HG03558 (cell line): ENCODE results near the gene AOPEP.

Source experiments
- ATAC-seq: cut with Tn5 transposase; IDR thresholded peaks from one replicate; pipeline ENCODE4 v1.9.1; 2021; ENCODE audit warnings: moderate number of reproducible peaks; ENCODE audit not compliant: unreplicated experiment; ENCODE audit errors: extremely low read depth

Gene AOPEP

GRCh38 chr9:95108777-95109176 lies 382.3 kb downstream of the AOPEP start:
- ATAC-seq = no peak

- ATAC-seq = no peak
Measured at GRCh38 chr9:95109456-95109855, 383.0 kb downstream of the AOPEP start.

DNA sequence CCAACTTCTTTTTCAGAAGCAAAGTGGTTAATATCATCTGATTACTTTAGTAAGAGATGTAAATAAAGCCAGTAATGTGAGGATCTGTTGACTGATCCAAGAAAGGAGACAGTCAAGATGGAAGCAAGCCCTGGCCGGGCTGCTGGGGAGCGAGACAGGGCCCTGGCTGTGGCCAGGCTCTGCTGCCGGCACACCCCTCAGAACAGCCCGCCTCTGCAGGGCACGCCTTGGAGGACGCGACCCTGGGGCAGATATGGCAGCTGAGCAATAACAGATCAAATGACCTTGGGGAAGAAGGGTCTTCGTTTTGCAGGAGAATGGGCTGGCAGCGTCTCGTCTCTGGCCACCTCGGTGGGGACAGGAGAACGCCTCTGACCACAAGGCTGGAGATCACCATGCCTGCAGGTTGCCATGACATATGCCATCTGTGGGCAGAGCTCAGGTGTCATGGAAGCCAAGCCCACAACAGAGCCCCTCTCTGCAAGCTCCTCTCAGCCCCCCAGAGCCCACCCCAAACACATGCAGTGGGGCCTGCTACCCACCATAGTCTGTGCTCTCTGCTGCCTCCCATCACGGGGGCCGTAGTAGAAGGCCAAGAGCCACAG lies 384.5 kb downstream of the AOPEP start:
- ATAC-seq = no peak

DNA sequence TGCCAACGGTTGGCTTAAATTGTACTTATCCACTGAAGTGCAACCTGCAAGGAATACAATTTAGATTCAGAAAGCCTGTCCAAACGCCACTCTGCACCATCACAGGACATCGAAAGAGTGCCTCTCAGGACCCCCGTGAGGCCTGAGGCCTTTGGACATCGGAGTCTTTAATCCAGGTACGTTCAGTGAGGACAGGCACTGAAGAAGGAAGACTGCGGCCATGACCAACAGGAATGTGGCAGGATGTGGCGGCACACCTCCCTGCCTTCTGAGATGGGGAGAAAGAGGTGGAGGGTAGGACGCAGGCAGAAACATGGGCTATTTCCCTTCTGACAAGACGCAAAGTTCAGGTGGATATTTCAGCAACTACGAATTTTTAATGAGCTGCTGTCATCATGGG lies 385.2 kb downstream of the AOPEP start:
- ATAC-seq = no peak

DNA sequence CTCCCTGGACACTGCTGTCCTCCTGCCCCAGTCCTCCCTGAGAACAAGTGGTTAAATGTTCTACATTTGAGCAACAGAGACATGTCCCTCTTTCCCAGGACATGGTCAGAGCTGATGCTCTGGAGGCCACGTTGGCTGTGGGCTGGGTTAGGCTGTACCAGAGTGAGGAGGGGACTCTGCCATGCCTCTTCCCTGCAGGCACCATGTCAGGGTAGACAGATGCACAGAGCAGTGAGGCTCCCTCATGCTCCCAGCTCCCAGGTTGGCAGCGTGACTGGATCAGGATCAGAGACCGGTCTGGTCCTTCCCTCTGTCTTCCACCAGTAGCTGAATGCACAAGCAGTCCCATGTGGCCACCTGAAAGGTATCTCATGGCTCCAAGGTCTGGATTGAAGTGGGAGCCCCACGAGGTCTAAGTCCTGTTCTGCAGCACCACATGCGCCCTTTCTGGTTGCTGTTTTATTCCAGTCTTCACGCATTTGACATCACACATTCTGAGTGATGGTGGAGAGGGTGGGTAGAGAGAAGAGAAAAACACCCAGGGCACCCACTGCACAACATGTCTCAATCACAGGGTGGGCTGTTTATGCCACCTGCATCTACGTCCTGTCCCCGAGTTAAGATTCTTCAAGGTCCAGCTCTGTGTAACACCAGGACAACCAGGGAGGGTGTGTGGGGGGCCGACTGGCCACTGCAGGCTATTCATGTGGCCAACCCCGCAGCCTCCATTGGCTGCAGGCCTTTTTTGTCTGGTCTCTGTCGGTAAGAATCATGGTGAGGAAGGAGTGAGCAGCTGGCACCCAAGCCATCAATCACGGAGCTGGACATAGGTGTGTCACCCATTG lies 386.2 kb downstream of the AOPEP start:
- ATAC-seq = no peak

DNA sequence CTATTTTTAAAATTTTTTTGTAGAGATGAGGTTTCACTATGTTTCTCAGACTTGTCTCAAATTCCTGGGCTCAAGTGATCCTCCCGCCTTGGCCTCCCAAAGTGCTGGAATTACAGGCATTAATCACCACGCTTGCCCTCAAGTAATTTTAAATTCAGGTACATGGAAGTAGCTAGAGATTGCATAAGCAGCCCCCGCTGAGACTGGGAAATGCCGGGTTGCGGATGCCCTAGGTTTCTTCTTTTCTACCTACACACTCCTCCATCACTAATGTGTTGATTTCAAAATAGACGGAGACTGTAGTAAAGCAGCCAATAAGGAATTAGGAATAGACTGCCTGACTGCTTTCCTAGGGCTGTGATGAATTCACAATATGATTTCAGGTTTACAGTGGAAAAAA lies 388.6 kb downstream of the AOPEP start:
- ATAC-seq = no peak

DNA sequence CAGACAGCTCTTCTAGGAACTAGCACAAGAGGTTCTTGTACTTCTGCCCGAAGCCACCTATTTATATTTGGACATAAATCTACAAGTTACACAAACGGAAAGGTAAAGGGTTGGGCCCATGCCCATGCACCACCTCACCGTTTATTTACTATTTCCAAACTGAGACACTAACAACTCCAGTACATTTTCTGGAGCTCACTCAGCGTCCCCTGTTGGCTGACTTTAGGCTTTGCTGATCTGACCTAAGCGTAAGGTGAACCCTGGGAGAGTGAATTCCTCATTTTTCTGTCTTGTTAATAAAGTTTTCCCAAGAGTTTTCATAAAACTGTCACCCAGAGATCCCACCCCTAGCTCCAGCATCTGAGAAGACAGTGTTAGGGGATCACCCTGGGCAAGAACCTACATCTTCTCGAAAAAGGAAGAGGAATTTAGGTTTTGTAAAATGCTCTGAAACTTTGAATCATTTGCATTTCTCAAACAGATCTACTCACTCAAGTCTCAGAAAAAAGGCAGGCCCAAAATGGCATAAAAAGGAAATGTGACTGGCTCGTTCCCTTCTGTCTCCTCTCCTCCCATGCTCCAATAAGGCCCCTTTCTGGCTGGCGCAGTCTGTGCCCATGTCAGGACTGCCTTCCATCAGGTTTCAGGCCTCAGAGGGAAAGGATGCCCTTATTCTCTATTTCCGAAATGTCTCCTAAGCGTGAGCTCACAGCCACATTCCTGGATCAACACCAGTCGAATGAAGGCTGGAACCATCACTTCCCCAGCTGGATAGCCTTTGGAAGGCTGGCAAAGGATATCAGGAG lies 389.7 kb downstream of the AOPEP start:
- ATAC-seq = no peak

DNA sequence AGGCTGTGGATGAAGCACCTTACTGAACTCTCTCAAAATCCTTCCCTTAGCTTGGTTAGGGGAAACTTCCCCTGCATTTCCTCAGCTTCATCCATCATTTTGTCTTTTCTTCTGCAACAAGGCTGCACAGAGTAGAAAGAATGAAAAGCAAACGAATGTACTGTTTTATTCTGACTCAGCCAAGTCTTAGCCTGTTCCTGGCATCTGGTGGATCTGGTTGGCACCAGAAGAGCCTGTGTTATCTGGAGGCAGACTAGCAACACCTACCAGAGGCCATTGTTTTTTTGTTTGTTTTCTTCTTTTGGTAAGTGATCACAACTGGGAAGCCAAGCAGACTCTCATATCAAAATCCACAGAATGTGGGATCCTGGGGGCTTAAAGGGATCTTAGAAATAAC lies 390.3 kb downstream of the AOPEP start:
- ATAC-seq = no peak

- no peak for ATAC-seq
Measured at GRCh38 chr9:95118596-95118995, 392.1 kb downstream of the AOPEP start.

DNA sequence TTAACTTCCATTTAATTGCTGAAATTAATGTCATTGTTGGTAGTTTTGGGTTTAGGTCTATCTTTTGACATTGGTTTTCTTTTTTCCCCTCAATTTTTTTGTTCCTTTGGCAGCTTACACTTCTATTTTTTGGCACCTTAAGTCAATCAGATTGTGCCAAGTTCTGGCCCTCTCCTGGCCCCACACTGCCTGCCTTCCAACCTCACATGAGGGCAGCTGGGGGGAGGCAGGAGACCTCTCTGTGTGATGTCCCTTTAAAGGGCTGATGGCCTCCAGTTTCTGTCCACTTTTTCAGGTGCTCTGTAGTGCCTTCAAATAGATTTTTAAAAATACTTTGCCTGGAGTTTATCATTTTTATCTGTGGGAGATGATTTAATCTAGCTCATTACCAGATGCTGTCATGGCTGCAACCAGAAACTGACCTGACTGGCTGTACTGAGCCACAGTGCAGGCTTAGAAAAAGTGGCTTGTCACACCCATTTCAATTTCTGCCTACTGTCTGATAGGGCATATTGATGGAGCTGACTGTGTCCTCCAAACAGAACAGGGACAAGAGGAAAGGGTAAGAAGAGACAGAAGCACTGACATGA lies 394.4 kb downstream of the AOPEP start:
- no peak for ATAC-seq

DNA sequence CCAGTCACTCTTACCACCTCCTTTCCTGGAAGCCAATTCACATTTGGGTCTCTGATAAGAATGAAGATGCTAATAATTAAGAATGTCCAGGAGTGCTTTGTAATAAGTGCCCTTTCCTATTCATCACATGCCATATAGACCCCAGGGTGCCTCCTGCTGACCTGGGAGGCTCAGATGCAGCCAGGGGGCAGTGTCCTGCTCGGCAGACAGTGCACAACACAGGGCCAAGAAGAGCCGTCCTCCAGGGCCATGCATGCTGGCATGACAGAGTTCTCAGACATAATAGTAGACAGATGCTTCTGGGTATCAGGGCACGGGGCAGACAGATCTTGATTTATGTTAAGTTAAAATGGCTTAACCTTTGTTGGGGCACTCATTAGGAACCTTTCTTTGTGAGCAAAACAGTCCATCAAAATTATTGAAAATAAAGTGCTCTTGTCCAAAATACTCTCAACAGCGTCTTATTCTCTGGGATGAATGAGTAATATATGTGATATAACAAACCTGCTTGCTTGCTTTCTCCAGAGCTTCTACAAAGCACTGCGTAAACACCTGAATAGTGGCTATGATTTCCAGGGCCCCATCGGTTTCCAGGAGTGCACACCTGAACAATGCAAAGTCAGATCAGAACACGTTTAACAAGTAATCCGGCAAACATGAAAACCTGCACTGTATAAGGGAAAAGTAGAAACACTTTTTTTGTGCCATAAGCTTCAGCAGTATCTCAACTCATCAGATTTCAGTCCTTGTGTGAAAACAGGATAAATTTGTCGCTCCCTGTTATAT lies 398.3 kb downstream of the AOPEP start:
- no peak for ATAC-seq

GRCh38 chr9:95125652-95126051 lies 399.2 kb downstream of the AOPEP start:
- ATAC-seq = no peak

GRCh38 chr9:95126739-95127138 lies 400.2 kb downstream of the AOPEP start:
- ATAC-seq = no peak

DNA sequence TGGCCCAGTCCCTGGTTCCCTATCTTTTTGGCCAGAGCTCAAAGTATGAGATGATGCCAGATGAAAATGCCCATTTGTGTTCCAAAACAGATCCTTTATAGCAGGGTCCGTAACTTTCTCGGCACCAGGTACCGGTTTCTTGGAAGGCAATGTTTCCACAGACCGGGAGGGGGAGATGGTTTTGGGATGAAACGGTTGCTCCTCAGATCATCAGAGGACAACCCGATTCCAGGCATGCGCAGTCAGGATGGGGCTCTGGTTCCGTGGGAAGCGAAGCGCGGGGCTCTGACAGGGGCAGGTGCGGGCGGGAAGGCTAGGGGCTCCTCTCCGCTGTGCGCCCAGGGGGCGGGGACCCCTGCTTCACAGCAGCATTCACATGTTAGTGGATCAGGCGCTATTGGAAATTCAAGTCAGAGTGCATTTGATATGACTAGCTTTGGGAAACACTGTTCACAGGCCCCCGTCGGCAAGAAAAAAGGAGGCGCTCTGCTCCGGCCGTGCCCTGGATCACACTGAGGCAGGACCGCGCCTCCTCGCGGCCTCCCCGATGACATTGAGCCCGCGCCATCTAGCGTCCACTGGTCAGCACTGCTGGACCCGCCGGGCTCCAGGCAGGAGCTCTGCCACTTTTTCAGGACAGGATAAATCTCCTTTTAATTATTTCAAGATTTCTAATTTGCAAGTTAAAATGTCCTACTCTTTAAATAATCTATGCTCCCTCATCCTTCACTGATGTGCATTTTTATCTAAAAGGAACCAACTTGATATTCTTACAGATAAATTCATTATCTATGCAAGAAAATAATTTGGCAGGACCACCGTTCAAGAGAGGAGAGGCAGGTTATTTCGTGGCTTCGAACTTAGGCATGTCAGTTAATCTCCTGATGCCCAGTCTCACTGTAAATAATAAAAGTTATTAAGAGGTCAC lies 401.0 kb downstream of the AOPEP start:
- ATAC-seq = no peak

DNA sequence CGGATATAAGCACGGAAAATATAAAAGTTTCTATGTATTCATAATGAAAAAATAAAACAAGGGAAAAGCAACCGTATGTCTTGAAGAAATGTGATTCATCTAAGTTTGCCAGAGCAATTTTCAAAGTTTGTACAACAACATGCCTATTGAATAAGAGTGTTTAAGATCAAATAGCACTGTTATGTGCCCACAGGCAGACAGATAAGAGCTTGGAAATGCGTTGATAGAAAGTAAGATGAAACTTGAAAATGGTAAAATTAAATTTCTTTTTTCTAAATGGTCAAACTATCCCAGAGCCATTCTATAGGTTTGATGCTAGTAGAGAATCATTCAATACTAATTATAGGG lies 401.7 kb downstream of the AOPEP start:
- ATAC-seq = no peak

GRCh38 chr9:95129476-95130291 lies 403.2 kb downstream of the AOPEP start:
- ATAC-seq = no peak

- no peak for ATAC-seq
Measured at GRCh38 chr9:95130484-95130883, 404.0 kb downstream of the AOPEP start.
